ENCODE data around the gene PIK3CD. TPM values are rescaled to one million over a fixed set of nuclear protein-coding genes. Genes with fewer than 3 reads are reported as not detected.

Gene PIK3CD
- total RNA-seq, 1 experiment from 2014 or later, result 10.3 TPM

- H3K27ac ChIP-seq, result no peak overlapping the region
- H3K79me2 ChIP-seq (ENCODE audit: low read depth), result no peaks in the 10 kb centered on the region
- H3K4me3 ChIP-seq, result no peak overlapping the region
- H3F3A ChIP-seq (ENCODE audit: insufficient read depth, low read depth), result no peaks in the 10 kb centered on the region
- no peaks in the 10 kb centered on the region for H3K36me3 ChIP-seq (ENCODE audit: low read depth)
- H3K4me2 ChIP-seq, result no peak overlapping the region
- no peaks in the 10 kb centered on the region for H4K20me1 ChIP-seq (ENCODE audit: insufficient read depth)
- intact Hi-C loops (cut with micrococcal nuclease; ENCODE audit: unreplicated experiment), result no loop called here
- ChIA-PET CTCF (no interaction called here), POLR2A (ENCODE audit: unreplicated experiment) (no interaction called here)
- no peak overlapping the region for H2AFZ ChIP-seq
- no peak for DNase-seq
- H3K27me3 ChIP-seq (ENCODE audit: insufficient read depth, low read depth), result no peaks in the 10 kb centered on the region
- no TSS peak for BruUV-seq (replicated peaks)
- TF ChIP-seq EZH2 (IDR thresholded peaks at IDR 0.05; ENCODE audit: low read depth) (no peak), CTCF (conservative IDR thresholded peaks at IDR 0.05) (no peak)
- H3K9me2 ChIP-seq (ENCODE audit: insufficient read depth), result no peaks in the 10 kb centered on the region
- H3K4me1 ChIP-seq (replicated peaks; ENCODE audit: insufficient read depth), result no peaks in the 10 kb centered on the region
- no peaks in the 10 kb centered on the region for H3K9me3 ChIP-seq (ENCODE audit: insufficient read depth, low read depth)
These were observed 12.3 kb upstream of the PIK3CD start for GRCh38 chr1:9639227-9639626.

- Histone ChIP-seq H3K4me1 (replicated peaks; ENCODE audit: insufficient read depth) (peaks cover 9% of the 10 kb centered on the region; the same call in 1 of the 2 replicates), H3K4me3 (no peak overlapping the region), H3F3A (ENCODE audit: insufficient read depth, low read depth) (0 out of 2 replicates have a peak, but pooled peaks cover 3% of the 10 kb centered on the region), H3K4me2 (no peak overlapping the region), H4K20me1 (ENCODE audit: insufficient read depth) (no peaks in the 10 kb centered on the region), H3K36me3 (ENCODE audit: low read depth) (no peaks in the 10 kb centered on the region), H3K9me2 (ENCODE audit: insufficient read depth) (no peaks in the 10 kb centered on the region), H2AFZ (no peak overlapping the region), H3K79me2 (ENCODE audit: low read depth) (no peaks in the 10 kb centered on the region), H3K27ac (no peak overlapping the region), H3K9me3 (ENCODE audit: insufficient read depth, low read depth) (no peaks in the 10 kb centered on the region), H3K27me3 (ENCODE audit: insufficient read depth, low read depth) (no peaks in the 10 kb centered on the region)
- no peak for DNase-seq
- intact Hi-C loops (cut with micrococcal nuclease; ENCODE audit: unreplicated experiment), result no loop called here
- POLR2A ChIA-PET (ENCODE audit: unreplicated experiment), result no interaction called here
- no TSS peak for BruUV-seq (replicated peaks)
- no peak for TF ChIP-seq CTCF (conservative IDR thresholded peaks at IDR 0.05)
- TF ChIP-seq EZH2 (IDR thresholded peaks at IDR 0.05; ENCODE audit: low read depth), result no peak
- CTCF ChIA-PET, result no interaction called here
These were observed 7.9 kb upstream of the PIK3CD start for GRCh38 chr1:9643351-9644256.

- H3K27ac ChIP-seq, result no peak overlapping the region
- POLR2A ChIA-PET (ENCODE audit: unreplicated experiment), result no interaction called here
- H3K27me3 ChIP-seq (ENCODE audit: insufficient read depth, low read depth), result peaks cover 1% of the 10 kb centered on the region; the same call in 1 of the 2 replicates
- H3F3A ChIP-seq (ENCODE audit: insufficient read depth, low read depth), result 0 out of 2 replicates have a peak, but pooled peaks cover 3% of the 10 kb centered on the region
- no peak overlapping the region for H2AFZ ChIP-seq
- no peaks in the 10 kb centered on the region for H4K20me1 ChIP-seq (ENCODE audit: insufficient read depth)
- H3K4me3 ChIP-seq, result no peak overlapping the region
- DNase-seq, result no peak
- TF ChIP-seq CTCF (conservative IDR thresholded peaks at IDR 0.05) (no peak), EZH2 (IDR thresholded peaks at IDR 0.05; ENCODE audit: low read depth) (no peak)
- intact Hi-C loops (cut with micrococcal nuclease; ENCODE audit: unreplicated experiment), result no loop called here
- H3K79me2 ChIP-seq (ENCODE audit: low read depth), result no peaks in the 10 kb centered on the region
- H3K36me3 ChIP-seq (ENCODE audit: low read depth), result no peaks in the 10 kb centered on the region
- BruUV-seq (replicated peaks), result no TSS peak
- H3K4me2 ChIP-seq, result no peak overlapping the region
- H3K9me3 ChIP-seq (ENCODE audit: insufficient read depth, low read depth), result no peaks in the 10 kb centered on the region
- no peaks in the 10 kb centered on the region for H3K9me2 ChIP-seq (ENCODE audit: insufficient read depth)
- CTCF ChIA-PET, result no interaction called here
- H3K4me1 ChIP-seq (replicated peaks; ENCODE audit: insufficient read depth), result peaks cover 9% of the 10 kb centered on the region; the same call in 1 of the 2 replicates
These were observed 5.5 kb upstream of the PIK3CD start for GRCh38 chr1:9646037-9646436.

Measured in PC-9 (cell line).